Stimulated activated CD4-positive, alpha-beta T cell treated with anti-CD3 and anti-CD28 coated beads, Interleukin-1b, Interleukin-23, amount 100 ng/mL, for 4 hours (primary cell): Measurements from ENCODE around the gene IL1RN.
"Not testable (repeated sequence)": the region's sequence is repeated elsewhere in the genome, so short reads cannot be mapped to it uniquely, and the experiment has no call there.

Source experiments
- DNase-seq, 2 donors: peaks; one replicate each; pipeline ENCODE4 v3.0.0-alpha.2; 2020; ENCODE audit warnings: low read depth in 2 of 2

IL1RN gene, protein sequence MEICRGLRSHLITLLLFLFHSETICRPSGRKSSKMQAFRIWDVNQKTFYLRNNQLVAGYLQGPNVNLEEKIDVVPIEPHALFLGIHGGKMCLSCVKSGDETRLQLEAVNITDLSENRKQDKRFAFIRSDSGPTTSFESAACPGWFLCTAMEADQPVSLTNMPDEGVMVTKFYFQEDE

DNA sequence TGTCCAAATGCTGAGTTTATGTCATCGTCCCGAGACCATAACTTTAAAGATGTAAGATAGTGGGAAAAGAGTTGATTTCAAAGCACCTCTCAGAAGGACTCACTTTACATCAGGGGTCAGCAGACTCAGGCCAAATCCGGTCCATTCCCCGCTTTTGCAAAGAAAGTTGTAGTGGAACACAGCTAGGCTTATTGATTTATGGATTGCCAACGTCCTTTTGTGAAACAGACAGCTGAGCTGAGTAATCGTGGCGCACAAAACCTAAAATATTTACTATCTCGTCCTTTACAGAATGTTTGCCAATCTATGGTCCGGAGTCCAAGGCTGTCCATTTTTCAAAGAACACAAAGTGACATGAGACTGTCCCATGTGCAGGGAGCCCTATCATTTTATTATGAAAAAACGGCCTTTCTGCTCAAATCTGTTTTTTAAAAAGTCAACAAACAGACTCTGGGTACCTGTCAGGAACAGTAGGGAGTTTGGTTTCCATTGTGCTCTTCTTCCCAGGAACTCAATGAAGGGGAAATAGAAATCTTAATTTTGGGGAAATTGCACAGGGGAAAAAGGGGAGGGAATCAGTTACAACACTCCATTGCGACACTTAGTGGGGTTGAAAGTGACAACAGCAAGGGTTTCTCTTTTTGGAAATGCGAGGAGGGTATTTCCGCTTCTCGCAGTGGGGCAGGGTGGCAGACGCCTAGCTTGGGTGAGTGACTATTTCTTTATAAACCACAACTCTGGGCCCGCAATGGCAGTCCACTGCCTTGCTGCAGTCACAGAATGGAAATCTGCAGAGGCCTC, at the start of gene IL1RN:
Gene IL1RN, plus strand, starts transcription at position 754 of the 801 bp plus-strand sequence. Its CDS starts 27 bp downstream, at position 781.
- no peak for DNase-seq

- no peak for DNase-seq
These were observed 49.5 kb upstream of the IL1RN start for GRCh38 chr2:113077921-113078320.

DNA sequence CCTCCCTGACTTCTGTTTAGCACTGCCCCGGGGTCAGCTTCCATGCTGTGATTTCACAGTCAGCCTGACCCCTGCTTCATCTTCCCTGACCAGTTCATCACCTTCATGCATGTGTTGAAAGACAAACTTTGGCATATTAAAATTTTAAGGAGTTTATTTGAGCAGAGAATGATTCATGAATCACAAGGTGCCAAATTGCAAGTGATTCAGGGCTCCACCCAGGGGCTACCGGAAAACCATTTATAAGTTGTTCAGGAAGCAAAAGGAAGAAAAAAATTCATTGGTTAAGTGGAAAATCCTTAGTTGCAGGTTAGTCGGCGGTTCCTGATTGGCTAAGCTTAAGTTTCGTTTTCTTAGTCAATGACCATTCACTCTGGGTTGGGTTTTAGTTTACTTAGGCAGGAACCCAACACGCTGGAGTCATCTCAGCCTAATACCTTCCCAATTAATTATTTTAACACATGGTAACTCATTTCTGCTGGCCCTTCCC, 49.0 kb upstream of the IL1RN start:
- DNase-seq = no peak

GRCh38 chr2:113079131-113079530, 48.3 kb upstream of the IL1RN start:
- DNase-seq = no peak

DNA sequence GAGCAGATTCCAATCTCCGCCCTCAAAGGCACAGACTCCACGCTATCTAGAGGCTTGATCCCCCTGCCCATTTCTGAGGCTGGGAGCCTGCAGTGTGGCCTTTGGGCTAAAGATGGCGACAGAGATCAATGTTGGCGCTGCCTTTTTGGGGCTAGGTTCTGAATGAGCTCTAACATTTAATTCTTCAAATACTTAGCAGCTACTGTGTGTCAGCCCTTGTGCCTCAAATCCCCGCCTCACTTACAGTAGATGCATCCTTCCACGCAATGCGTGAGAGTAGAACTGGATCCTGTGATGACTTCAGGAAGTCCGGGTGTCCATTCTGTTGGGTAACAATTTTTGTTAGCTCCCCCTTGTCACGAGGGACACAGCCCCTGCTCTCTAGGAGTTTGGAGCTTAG, 47.3 kb upstream of the IL1RN start:
- peak; percentile 41 to 50 for DNase-seq

- no peak for DNase-seq
These were observed 45.7 kb upstream of the IL1RN start for GRCh38 chr2:113081488-113082210.

- no peak for DNase-seq
These were observed 44.1 kb upstream of the IL1RN start for GRCh38 chr2:113083296-113083695.

- no peak for DNase-seq
These were observed 43.0 kb upstream of the IL1RN start for GRCh38 chr2:113084249-113085000.

GRCh38 chr2:113085542-113085941, 41.9 kb upstream of the IL1RN start:
- DNase-seq = no peak

DNA sequence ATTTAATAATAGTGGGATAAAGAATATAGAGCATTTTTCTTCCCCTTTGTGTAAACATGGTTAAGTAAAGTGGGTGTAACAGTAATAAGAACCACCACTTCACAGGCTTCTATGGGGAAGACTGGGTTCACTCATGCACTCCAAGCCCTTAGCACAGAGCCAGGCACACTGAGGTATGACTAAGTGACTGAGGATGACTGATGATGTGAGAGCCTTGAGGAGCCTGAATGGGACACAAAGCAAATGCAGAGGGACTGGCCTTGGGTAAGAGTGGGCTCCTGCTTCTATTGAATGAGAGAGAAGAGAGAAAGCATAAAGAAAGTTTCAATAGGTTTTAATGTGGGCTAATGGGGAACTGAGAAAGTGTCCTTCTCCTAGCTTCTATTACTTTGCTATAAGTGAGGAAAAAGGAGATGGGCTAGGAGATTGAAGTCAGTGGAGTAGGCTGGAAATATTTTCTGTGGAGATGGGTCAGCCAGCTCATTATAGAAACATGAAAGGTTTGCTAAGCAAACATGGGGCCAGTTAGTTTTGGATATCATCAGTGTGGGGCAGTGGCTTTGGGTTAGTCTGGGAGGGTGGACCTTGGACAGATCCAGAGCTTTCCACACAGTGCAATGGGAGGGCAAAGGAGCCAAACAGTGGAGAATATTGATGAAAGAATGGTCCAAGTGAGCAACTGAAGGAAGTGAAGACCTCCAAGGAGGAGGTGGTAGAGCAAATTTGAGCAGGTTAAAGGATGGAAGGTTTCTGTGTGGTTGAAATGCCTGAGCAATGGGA, 39.0 kb upstream of the IL1RN start:
- no peak for DNase-seq

DNA sequence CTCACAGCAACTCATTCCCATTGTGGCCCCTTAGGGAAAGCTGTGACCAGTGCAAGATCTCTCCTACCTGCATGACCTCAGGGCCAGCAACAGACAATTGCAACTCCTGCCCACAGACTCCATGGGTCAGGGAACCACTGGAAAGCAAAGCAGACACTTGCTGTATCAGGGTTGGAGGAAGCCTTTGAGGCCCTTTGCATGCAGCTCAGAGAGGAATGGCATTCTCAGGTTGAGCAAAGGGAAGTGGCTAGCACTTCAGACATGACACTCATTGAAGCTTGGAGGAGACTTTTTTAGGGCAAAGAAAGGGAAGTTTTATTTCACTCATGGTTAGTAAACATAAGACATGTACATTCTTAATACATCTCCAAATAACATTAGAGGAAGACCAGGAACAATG, 37.5 kb upstream of the IL1RN start:
- DNase-seq = no peak

- no peak for DNase-seq
These were observed 36.0 kb upstream of the IL1RN start for GRCh38 chr2:113091231-113091896.

DNA sequence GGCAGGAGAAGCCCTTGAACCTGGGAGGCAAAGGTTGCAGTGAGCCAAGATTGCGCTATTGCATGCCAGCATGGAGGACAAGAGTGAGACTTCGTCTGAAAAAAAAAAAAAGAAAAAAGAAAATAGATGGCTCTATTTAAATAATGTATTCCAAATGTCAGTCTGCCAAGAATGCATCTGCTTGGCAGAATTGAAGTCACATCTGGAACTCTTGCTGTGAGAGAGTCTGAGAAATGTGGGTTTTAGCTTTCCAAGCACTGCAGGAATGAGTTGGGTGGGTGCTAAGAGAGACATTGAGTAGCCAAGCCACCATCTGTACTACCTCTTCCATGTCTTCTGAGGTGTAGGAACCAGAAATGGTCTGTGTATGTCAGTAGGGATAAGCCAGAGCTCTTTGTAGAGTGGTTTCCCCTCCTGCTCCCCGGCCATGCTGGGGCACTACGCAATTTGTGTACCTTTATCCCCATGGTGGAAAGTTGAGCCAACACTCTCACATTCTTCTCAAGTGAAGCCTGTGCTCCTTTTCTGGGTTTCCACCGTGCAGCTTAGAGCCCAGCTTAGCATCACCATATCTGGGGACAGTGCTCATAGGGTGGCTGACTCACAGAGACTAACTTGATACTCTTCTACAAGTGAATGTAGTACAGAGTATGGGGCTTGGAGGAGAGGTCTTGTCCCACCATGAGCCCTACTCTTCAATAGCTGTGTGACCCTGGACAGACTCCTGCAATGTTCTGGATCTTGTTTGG, 34.4 kb upstream of the IL1RN start:
- no peak for DNase-seq

GRCh38 chr2:113093613-113093977, 33.8 kb upstream of the IL1RN start:
- no peak for DNase-seq

DNA sequence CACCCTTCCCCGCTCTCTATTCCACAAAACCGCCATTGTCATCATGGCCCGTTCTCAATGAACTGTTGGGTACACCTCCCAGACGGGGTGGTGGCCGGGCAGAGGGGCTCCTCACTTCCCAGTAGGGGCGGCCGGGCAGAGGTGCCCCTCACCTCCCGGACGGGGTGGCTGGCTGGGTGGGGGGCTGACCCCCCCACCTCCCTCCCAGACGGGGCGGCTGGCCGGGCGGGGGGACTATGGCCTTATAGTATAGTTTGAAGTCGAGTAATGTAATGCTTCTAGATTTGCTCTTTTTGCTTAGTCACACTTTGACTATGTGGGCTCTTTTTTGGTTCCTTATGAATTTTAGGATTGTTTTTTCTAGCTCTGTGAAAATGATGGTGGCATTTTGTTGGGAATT, 31.1 kb upstream of the IL1RN start:
- not testable (repeated sequence) for DNase-seq

DNA sequence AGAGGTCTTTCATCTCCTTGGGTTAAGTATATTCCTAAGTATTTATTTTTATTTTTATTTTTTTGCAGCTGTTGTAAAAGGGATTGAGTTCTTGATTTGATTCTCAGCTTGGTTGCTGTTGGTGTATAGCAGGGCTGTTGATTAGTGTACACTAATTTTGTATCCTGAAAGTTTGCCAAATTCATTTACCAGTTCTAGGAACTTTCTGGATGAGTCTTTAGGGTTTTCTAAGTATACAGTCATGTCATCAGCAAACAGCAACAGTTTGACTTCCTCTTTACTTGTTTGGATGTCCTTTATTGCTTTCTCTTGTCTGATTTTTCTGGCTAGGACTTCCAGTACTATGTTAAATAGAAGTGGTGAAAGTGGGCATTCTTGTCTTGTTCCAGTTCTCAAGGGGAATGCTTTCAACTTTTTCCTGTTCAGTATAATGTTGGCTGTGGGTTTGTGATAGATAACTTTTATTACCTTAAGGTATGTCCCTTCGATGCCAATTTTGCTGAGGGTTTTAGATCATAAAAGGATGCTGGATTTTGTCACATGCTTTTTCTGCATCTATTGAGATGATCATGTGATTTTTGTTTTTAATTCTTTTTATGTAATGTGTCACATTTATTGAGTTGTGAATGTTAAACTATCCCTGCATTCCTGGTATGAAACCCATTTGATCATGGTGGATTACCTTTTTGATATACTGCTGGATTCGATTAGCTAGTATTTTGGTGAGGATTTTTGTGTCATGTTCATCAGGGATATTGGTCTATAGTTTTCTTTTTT, 30.4 kb upstream of the IL1RN start:
- not testable (repeated sequence) for DNase-seq

DNA sequence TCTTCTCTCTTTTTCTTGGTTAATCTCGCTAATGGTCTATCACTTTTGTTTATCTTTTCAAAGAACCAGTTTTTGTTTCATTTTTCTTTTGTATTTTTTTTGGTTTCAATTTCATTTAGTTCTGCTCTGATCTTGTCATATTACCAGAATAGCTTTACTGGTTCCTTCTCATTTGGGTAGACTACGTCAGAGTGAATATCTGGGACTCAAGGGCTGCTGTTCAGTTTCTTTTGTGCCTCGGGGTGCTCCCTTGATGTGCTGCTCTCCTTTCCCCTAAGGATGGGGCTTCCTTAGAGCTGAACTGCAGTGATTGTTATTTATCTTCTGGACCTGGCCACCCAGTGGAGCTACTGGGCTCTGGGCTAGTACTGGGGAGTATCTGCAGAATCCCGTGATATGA, 29.4 kb upstream of the IL1RN start:
- no peak for DNase-seq

DNA sequence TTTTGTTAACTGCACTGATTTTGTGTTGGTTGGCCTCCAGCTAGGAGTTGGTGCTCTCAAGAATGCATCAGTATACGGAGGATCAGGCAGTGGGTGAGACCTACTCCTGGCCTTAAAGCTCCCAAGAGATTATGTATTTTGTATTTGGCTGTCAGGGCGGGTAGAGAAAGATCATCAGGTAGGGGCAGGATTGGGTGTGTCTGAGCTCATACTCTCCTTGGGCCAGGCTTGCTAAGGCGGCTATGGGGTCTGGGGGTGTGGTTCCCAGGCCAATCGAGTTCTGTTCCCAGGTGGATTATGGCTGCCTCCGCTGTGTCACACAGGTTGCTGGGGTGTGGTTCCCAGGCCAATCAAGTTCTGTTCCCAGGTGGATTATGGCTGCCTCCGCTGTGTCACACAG, 28.9 kb upstream of the IL1RN start:
- DNase-seq = no peak

- no peak for DNase-seq
These were observed 25.3 kb upstream of the IL1RN start for GRCh38 chr2:113102133-113102532.
